Right lobe of liver (tissue), 4 donors: ENCODE measurements around the gene SPINDOC.

Source experiments
- CTCF ChIP-seq, 4 donors: fragments of 200-600 bp in 3 of 4; fragments of 450-650 bp in 1 of 4; IDR thresholded peaks; one replicate each; pipeline versions ENCODE4 v1.5.1 to v1.8.0; 2016 to 2022; ENCODE audit warnings: antibody characterized with exemption in 4 of 4, mild to moderate bottlenecking in 2 of 4
- POLR2A ChIP-seq: fragments of 450-650 bp; IDR thresholded peaks from one replicate; pipeline ENCODE4 v1.6.1; 2017; ENCODE audit warnings: antibody characterized with exemption, mild to moderate bottlenecking
- donor health status: DM: no; HTN: no; CAD: no.
- donor health status: DM: no; HTN: no; CAD: no.
- donor health status: DM: no; HTN: yes; CAD: no.

- TF ChIP-seq CTCF (IDR thresholded peaks at IDR 0.05) = no peak
- no peak for TF ChIP-seq POLR2A
These were observed 29.2 kb upstream of the SPINDOC start for GRCh38 chr11:63783925-63784592.
